Body of pancreas (tissue), 4 donors: ENCODE data around the gene SGCD.

Experiments used
- POLR2A ChIP-seq, 3 donors: fragments of 450-650 bp; IDR thresholded peaks; one replicate each; pipeline ENCODE4 v1.6.1; 2016; ENCODE audit warnings: antibody characterized with exemption in 3 of 3, mild to moderate bottlenecking in 2 of 3
- TF ChIP-seq, protein P1 (sequence below), 7 experiments: fragments of 450-650 bp in 4 of 7; fragments of 200-600 bp in 3 of 7; sonication (generic) in 3 of 7; IDR thresholded peaks; one replicate each; pipeline ENCODE4 v1.5.1; 2016 to 2019; ENCODE audit warnings: antibody characterized with exemption in 7 of 7

DNA sequence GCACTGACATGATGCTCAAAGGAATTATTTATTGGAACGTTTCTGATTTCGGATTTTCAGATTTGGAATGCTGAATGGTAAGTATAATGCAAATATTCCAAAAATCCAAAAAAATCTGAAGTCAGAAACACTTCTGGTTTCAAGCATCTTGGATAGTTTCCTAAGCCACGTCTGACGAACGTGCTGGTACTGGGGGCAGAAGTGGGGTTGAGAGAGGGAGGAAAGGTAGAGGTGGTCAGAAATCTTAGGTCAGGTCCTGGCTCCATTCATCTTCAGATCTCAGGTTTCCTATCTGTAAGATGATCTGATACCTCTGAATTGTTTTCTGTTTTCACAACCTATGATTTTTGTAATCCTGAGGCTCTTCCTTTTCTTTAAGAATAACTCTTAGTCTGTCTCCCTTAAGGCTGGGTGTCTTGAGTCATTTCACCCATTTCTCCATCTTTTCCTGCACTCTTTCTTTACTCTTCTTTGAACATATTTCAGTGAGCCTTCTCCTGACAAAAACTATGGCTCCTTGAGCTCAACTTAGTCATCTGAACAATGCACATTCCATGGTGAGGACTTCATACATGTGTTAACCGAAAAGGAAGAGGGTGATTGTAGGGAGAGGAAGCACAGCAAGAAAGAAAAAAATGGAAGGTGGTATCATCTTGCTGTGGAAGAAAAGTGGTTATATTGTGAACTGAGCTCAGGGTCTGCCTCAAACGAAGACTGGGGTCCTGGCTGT lies 3.3 kb downstream of the SGCD start:
- no peak for TF ChIP-seq POLR2A (IDR thresholded peaks at IDR 0.05)
- TF ChIP-seq, protein P1, sequence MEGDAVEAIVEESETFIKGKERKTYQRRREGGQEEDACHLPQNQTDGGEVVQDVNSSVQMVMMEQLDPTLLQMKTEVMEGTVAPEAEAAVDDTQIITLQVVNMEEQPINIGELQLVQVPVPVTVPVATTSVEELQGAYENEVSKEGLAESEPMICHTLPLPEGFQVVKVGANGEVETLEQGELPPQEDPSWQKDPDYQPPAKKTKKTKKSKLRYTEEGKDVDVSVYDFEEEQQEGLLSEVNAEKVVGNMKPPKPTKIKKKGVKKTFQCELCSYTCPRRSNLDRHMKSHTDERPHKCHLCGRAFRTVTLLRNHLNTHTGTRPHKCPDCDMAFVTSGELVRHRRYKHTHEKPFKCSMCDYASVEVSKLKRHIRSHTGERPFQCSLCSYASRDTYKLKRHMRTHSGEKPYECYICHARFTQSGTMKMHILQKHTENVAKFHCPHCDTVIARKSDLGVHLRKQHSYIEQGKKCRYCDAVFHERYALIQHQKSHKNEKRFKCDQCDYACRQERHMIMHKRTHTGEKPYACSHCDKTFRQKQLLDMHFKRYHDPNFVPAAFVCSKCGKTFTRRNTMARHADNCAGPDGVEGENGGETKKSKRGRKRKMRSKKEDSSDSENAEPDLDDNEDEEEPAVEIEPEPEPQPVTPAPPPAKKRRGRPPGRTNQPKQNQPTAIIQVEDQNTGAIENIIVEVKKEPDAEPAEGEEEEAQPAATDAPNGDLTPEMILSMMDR (IDR thresholded peaks at IDR 0.05), result no peak
